NCI-H524 (cell line): Measurements from ENCODE around the gene ACTL9.
"Not testable (repeated sequence)": the region's sequence is repeated elsewhere in the genome, so short reads cannot be mapped to it uniquely, and the experiment has no call there.

Experiments
- DNase-seq, 2 experiments: peaks; one replicate each; lab custom pipeline; 2025; lab: John Stamatoyannopoulos, UW

Gene ACTL9

GRCh38 chr19:8698433-8699063, at the start of gene ACTL9:
ACTL9 (minus strand) TSS chr19:8698795; CDS start chr19:8698701, 94 bp downstream.
- DNase-seq, result no peak

GRCh38 chr19:8739291-8740065, 40.9 kb upstream of the ACTL9 start:
- DNase-seq, result not testable (repeated sequence)

GRCh38 chr19:8738377-8738776, 39.8 kb upstream of the ACTL9 start:
- no peak for DNase-seq

DNA sequence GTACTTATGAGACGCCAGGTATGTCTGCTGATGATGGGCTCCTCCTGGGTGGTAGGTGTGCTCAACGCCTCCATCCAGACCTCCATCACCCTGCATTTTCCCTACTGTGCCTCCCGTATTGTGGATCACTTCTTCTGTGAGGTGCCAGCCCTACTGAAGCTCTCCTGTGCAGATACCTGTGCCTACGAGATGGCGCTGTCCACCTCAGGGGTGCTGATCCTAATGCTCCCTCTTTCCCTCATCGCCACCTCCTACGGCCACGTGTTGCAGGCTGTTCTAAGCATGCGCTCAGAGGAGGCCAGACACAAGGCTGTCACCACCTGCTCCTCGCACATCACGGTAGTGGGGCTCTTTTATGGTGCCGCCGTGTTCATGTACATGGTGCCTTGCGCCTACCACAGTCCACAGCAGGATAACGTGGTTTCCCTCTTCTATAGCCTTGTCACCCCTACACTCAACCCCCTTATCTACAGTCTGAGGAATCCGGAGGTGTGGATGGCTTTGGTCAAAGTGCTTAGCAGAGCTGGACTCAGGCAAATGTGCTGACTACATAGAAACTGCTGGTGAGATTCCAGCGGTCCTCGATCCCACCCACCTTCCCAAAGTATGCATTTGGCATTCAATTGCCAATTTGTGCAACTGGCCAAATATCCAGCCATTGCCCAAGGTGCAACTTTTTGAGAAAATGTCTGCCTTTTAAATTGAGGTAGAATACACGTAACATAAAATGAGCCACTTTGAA, 33.0 kb upstream of the ACTL9 start:
- no peak for DNase-seq

- DNase-seq, result no peak
Observed at GRCh38 chr19:8724276-8724675, 25.7 kb upstream of the ACTL9 start.

- DNase-seq, result no peak
Observed at GRCh38 chr19:8722032-8722431, 23.4 kb upstream of the ACTL9 start.

DNA sequence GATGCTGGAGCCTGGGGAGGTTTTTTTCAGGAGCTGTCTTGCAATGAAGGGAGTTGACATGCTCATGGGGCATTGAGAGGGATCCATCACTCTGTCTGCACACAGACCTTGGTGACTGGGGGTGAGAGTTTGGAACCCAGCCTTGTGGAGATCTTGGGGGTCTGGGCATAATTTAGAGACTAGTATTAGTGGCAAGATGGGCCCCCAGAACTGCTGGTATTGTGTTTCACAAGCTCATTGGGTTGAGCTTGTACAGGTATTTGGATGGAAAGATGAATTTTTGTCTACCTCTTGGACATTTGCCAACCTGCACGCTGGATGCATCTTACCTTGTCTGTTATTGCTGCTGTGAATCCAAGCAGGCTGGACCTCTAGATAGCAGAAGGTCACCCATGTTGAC, 22.7 kb upstream of the ACTL9 start, which contains the start of gene OR2Z1:
TSS of gene OR2Z1 (plus strand) at position 301 of the 400 bp plus-strand sequence. CDS start 9,395 bp downstream, outside the sequence.
- DNase-seq, result no peak

- DNase-seq, result not testable (repeated sequence)
Observed at GRCh38 chr19:8710337-8710736, 11.7 kb upstream of the ACTL9 start.

GRCh38 chr19:8705742-8706141, 7.1 kb upstream of the ACTL9 start:
- DNase-seq, result no peak

DNA sequence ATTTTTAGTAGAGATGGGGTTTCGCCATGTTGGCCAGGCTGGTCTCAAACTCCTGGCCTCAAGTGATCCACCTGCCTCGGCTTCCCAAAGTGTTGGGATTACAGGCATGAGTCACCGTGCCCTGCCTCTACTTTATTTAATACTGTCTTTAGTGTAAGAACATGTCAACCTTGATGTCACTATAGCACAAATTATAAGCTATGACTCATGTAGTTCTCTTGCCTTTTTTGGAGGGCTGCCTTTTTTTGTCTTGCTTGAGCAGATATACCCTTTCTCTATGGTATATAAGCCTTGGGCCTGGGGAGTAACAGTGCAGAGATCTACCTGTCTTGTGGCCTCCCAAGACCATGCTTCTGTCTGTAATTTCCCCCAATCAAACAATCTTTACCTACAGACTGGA, 6.7 kb upstream of the ACTL9 start:
- DNase-seq, result not testable (repeated sequence)

- no peak for DNase-seq
Observed at GRCh38 chr19:8703223-8703622, 4.6 kb upstream of the ACTL9 start.

- no peak for DNase-seq
Observed at GRCh38 chr19:8702350-8702749, 3.8 kb upstream of the ACTL9 start.

DNA sequence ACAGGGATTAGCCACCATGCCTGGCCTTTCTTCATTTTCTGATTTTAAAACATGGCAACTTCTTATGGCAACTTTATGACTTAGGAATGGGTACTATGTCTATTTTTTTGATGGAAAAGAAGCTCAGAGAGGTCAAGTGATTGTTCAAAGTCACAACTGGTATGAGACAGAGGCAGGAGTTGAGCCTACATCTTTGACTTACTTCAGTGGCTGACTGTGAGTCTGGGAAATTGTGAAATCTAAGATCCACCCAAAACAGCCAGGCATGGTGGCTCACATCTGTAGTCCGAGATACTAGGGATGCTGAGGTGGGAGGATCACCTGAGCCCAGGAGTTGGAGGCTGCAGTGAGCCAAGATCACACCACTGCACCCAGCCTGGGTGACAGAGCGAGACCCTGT, 2.4 kb upstream of the ACTL9 start:
- DNase-seq, result no peak

- DNase-seq, result no peak
Observed at GRCh38 chr19:8699908-8700307, 1.3 kb upstream of the ACTL9 start.

DNA sequence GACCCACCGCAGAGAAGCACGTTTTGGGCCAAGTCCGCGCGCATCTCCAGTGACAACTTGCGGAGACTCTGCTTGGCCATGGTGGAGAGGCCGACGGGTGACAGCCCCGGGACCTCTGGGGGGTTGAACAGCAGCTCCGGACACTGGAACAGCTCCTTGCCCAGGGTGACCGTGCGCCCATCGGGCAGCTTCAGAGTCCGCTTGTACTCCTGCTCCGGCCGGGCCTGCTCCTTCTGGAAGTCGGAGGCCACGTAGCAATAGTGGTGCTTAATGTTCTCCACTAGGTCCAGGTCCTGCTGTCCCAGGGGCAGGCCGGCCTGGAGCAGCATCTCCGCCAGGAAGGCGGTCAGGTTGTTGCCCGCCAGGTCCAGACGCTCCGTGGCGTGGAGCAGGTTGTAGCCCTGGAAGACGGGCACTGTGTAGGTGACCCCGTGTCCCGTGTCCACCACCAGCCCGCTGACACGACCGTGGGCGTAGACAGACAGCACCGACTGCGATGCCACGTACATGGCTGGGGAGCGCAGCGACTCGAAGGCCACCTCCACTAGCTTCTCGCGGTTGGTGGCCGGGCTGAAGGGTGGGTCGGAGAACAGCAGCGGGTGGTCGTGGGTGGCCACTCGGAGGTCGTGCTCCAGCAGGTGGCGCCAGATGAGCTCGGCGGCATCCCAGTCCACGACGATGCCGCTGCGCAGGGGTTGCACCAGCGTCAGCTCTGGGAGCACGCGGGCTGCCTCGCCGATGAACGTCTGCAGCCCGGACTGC, 743 bp downstream of the ACTL9 start:
- DNase-seq, result no peak

- DNase-seq, result no peak
Observed at GRCh38 chr19:8696993-8697392, 1.6 kb downstream of the ACTL9 start.

- no peak for DNase-seq
Observed at GRCh38 chr19:8695911-8696310, 2.7 kb downstream of the ACTL9 start.

GRCh38 chr19:8695501-8695900, 3.1 kb downstream of the ACTL9 start:
- no peak for DNase-seq

- no peak for DNase-seq
Observed at GRCh38 chr19:8690753-8691539, 7.6 kb downstream of the ACTL9 start.

DNA sequence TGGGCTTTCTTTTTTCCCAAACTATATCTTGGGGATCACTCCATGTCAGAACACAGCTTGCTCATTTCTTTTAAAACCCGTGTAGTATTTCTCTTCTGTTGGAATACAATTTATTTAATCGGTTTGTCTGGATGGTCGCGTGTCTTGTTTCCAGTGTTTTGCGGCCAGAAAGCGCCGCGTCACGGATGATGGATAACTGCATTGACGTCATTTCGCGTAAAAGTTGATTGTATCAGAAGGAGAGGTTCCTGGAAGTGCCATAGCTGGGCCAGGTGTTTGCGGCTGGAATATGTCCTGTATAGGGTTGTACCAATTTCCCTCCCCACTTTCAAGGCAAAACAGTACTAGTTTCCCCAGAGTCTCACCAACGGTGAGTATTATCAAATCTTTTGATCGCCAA, 9.7 kb downstream of the ACTL9 start:
- no peak for DNase-seq

- DNase-seq, result no peak
Observed at GRCh38 chr19:8686549-8686948, 12.0 kb downstream of the ACTL9 start.
